HG03025 (cell line): Measurements from ENCODE around the gene ZFYVE28.

Experiments used
- ATAC-seq: cut with Tn5 transposase; IDR thresholded peaks from one replicate; pipeline ENCODE4 v1.9.1; 2021; ENCODE audit warnings: mild to moderate bottlenecking, moderate library complexity; ENCODE audit not compliant: unreplicated experiment, low FRiP score

Gene ZFYVE28

GRCh38 chr4:2412885-2413716, 5.3 kb downstream of the ZFYVE28 start:
- peak; percentile 41 for ATAC-seq

- ATAC-seq, result peak; percentile 34
These were observed 5.9 kb downstream of the ZFYVE28 start for GRCh38 chr4:2412534-2412884.

GRCh38 chr4:2411786-2412510, 6.5 kb downstream of the ZFYVE28 start:
- ATAC-seq, result no peak

GRCh38 chr4:2409381-2409783, 9.1 kb downstream of the ZFYVE28 start:
- ATAC-seq, result no peak

- no peak for ATAC-seq
These were observed 9.5 kb downstream of the ZFYVE28 start for GRCh38 chr4:2408976-2409375.

GRCh38 chr4:2408401-2408958, 10.0 kb downstream of the ZFYVE28 start:
- no peak for ATAC-seq

- ATAC-seq, result no peak
These were observed 10.5 kb downstream of the ZFYVE28 start for GRCh38 chr4:2407991-2408342.

- ATAC-seq, result no peak
These were observed 11.5 kb downstream of the ZFYVE28 start for GRCh38 chr4:2406920-2407319.

GRCh38 chr4:2406406-2406805, 12.0 kb downstream of the ZFYVE28 start:
- no peak for ATAC-seq

- ATAC-seq, result no peak
These were observed 15.5 kb downstream of the ZFYVE28 start for GRCh38 chr4:2402941-2403340.

GRCh38 chr4:2402048-2402842, 16.2 kb downstream of the ZFYVE28 start:
- no peak for ATAC-seq

GRCh38 chr4:2401610-2401983, 16.8 kb downstream of the ZFYVE28 start:
- no peak for ATAC-seq

GRCh38 chr4:2400841-2401609, 17.4 kb downstream of the ZFYVE28 start:
- ATAC-seq, result no peak

GRCh38 chr4:2399631-2400190, 18.7 kb downstream of the ZFYVE28 start:
- ATAC-seq, result no peak

- no peak for ATAC-seq
These were observed 19.2 kb downstream of the ZFYVE28 start for GRCh38 chr4:2399216-2399615.

- no peak for ATAC-seq
These were observed 20.7 kb downstream of the ZFYVE28 start for GRCh38 chr4:2397596-2398379.

- no peak for ATAC-seq
These were observed 21.6 kb downstream of the ZFYVE28 start for GRCh38 chr4:2396781-2397368.

GRCh38 chr4:2395584-2395983, 22.9 kb downstream of the ZFYVE28 start:
- no peak for ATAC-seq

- no peak for ATAC-seq
These were observed 23.4 kb downstream of the ZFYVE28 start for GRCh38 chr4:2395038-2395437.
